ENCODE results near the gene GNPDA1. TPM values are rescaled to one million over a fixed set of nuclear protein-coding genes. Genes with fewer than 3 reads are reported as not detected.
"Not testable (repeated sequence)": the region's sequence is repeated elsewhere in the genome, so short reads cannot be mapped to it uniquely, and the experiment has no call there.

Gene GNPDA1
- total and polyA plus RNA-seq, 2 of the 4 experiments (the other 2 are of a cell fraction): 23.1 to 60.6 TPM

- H2BK5ac ChIP-seq (ENCODE audit: low read depth, low read length, poor library complexity, severe bottlenecking); H3K36me3 ChIP-seq (ENCODE audit: control insufficient read depth, insufficient read depth, low read length); H3K23ac ChIP-seq (ENCODE audit: low read depth, low read length); H3K79me1 ChIP-seq (ENCODE audit: low read depth in 1 of 2, low read length in 2 of 2); H2AK9ac ChIP-seq (replicated peaks; ENCODE audit: low read depth, low read length, poor library complexity); dilution Hi-C loops (cut with HindIII; ENCODE audit: low sequenced_read_pairs, unreplicated experiment); DNase-seq; H3K56ac ChIP-seq (ENCODE audit: extremely low read depth, insufficient read depth, low read length); H3K9ac ChIP-seq (ENCODE audit: low read depth, low read length); intact Hi-C loops (cut with micrococcal nuclease); H2BK20ac ChIP-seq (ENCODE audit: low read depth, low read length); H2AFZ ChIP-seq (replicated peaks; ENCODE audit: low read length, poor library complexity); POLR2A ChIA-PET (ENCODE audit: unreplicated experiment); H3K14ac ChIP-seq (replicated peaks; ENCODE audit: low read depth, low read length); H3K9me3 ChIP-seq (ENCODE audit: control insufficient read depth, insufficient read depth, low read length); H4K91ac ChIP-seq (ENCODE audit: insufficient read depth, low read depth, low read length); H3K4me2 ChIP-seq (ENCODE audit: low read depth, low read length); H4K20me1 ChIP-seq (ENCODE audit: insufficient read depth, low read length); CTCF ChIA-PET; H3K4ac ChIP-seq (ENCODE audit: low read depth, low read length); H4K5ac ChIP-seq (ENCODE audit: low read depth, low read length); in situ Hi-C loops (cut with MboI; ENCODE audit: low sequenced_read_pairs); ATAC-seq (ENCODE audit: low read depth); H3K4me3 ChIP-seq (ENCODE audit: insufficient read depth, low read depth, low read length); BruUV-seq (replicated peaks); H2BK15ac ChIP-seq (ENCODE audit: low read depth, low read length); H3K18ac ChIP-seq (ENCODE audit: low read depth, low read length); H3K9me1 ChIP-seq (ENCODE audit: insufficient read depth, low read length); H3K27me3 ChIP-seq (ENCODE audit: control insufficient read depth, insufficient read depth, low read length); H3K4me1 ChIP-seq (ENCODE audit: control insufficient read depth, insufficient read depth, low read length); H4K8ac ChIP-seq (ENCODE audit: low read depth in 2 of 2, low read length in 2 of 2); H2BK120ac ChIP-seq (ENCODE audit: low read depth, low read length); H3K27ac ChIP-seq (ENCODE audit: insufficient read depth, low read length); H2AK5ac ChIP-seq (ENCODE audit: low read depth, low read length): not testable (repeated sequence)
- 100% methylated on average over 2 of the region's 6 CpGs; no CpG with 5 or more reads in 1 of the 2 experiments for WGBS, 2 experiments (ENCODE audit: extremely low coverage in 2 of 2, insufficient read length in 1 of 2)
Measured at GRCh38 chr5:142040881-142041280, 28.1 kb upstream of the GNPDA1 start.
